Stimulated activated naive CD8-positive, alpha-beta T cell treated with anti-CD3 and anti-CD28 coated beads, Interleukin-15, Interleukin-2, amounts not matched to agents 100 ng/mL and 50 ng/mL, for 24 hours (primary cell): Measurements from ENCODE around the gene SCNN1G.

Source experiments
- H3K27ac Mint-ChIP-seq: one replicate; pipeline ENCODE4 v1.8.0; 2021; ENCODE audit warnings: mild to moderate bottlenecking, mixed read lengths
- H3K27me3 Mint-ChIP-seq: one replicate; pipeline ENCODE4 v1.8.0; 2021; ENCODE audit warnings: mixed read lengths
- H3K36me3 Mint-ChIP-seq: one replicate; pipeline ENCODE4 v1.8.0; 2021; ENCODE audit warnings: low read depth, mixed read lengths
- H3K4me1 Mint-ChIP-seq: one replicate; pipeline ENCODE4 v1.8.0; 2021; ENCODE audit warnings: low read depth, mixed read lengths
- H3K4me3 Mint-ChIP-seq: one replicate; pipeline ENCODE4 v1.8.0; 2021; ENCODE audit warnings: mild to moderate bottlenecking, mixed read lengths
- H3K9me3 Mint-ChIP-seq: one replicate; pipeline ENCODE4 v1.8.0; 2021; ENCODE audit warnings: mixed read lengths

SCNN1G gene

DNA sequence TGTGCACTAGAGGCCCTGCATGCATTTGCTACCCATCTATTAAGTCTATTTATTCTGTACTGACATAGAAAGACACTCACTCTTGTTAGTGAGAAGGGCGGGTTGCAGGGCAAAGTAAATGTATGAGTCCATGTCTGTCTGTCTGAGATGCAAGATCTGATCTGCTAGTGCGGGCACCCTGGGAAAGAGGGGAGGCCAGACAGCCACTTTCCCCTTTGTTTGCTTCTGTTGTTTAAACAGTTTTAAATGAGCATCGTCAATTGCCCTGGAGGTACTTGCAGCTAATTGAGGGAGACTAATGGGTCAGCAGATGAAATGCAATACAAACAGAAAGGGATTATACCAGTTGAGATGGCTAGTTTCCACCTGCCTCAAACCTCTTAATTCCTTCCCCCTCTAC, 24.9 kb downstream of the SCNN1G start:
- Mint-ChIP-seq H3K36me3 (no peaks in the 10 kb centered on the region), H3K9me3 (no peaks in the 10 kb centered on the region)

GRCh38 chr16:23209606-23210005, 27.1 kb downstream of the SCNN1G start:
- Mint-ChIP-seq H3K36me3 (no peaks in the 10 kb centered on the region), H3K9me3 (no peaks in the 10 kb centered on the region), H3K4me1 (no peaks in the 10 kb centered on the region), H3K4me3 (no peak overlapping the region), H3K27me3 (peaks cover 17% of the 10 kb centered on the region), H3K27ac (no peak overlapping the region)

More for the DNA sequence above, 24.9 kb downstream of the SCNN1G start:
- H3K27ac Mint-ChIP-seq = no peak overlapping the region
- no peak overlapping the region for H3K4me3 Mint-ChIP-seq
- peaks cover 20% of the 10 kb centered on the region for H3K27me3 Mint-ChIP-seq
- H3K4me1 Mint-ChIP-seq = no peaks in the 10 kb centered on the region

GRCh38 chr16:23213831-23214230, 31.3 kb downstream of the SCNN1G start:
- H3K27me3 Mint-ChIP-seq = peaks cover 16% of the 10 kb centered on the region
- H3K36me3 Mint-ChIP-seq = no peaks in the 10 kb centered on the region
- H3K27ac Mint-ChIP-seq = no peak overlapping the region
- H3K9me3 Mint-ChIP-seq = no peaks in the 10 kb centered on the region
- no peak overlapping the region for H3K4me3 Mint-ChIP-seq
- no peaks in the 10 kb centered on the region for H3K4me1 Mint-ChIP-seq

GRCh38 chr16:23214796-23215195, 32.3 kb downstream of the SCNN1G start:
- Mint-ChIP-seq H3K27ac (no peak overlapping the region), H3K4me3 (no peak overlapping the region)

DNA sequence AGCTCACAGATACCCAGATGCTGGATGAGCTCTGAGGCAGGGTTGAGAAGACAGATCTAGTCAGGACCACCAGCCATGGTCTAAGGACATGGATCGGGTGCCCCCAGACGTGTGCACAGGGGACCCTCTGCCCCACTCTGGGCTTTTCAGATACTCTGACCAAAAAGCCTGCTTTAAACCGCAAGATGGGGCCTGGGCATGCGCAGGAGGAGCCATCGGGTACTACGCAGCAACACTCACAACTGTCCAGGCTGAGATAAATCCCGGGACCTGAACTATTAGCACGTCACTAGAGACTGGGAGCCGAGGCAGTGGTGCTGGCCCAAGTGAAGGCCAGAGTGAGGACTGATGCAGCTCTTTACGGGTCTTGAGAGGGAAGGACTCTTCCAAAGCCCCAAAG, 32.9 kb downstream of the SCNN1G start:
- Mint-ChIP-seq H3K9me3 (no peaks in the 10 kb centered on the region), H3K27me3 (peaks cover 14% of the 10 kb centered on the region), H3K4me3 (no peak overlapping the region), H3K4me1 (no peaks in the 10 kb centered on the region), H3K27ac (no peak overlapping the region), H3K36me3 (no peaks in the 10 kb centered on the region)

More at GRCh38 chr16:23214796-23215195, 32.3 kb downstream of the SCNN1G start:
- Mint-ChIP-seq H3K4me1 (no peaks in the 10 kb centered on the region), H3K27me3 (peaks cover 10% of the 10 kb centered on the region), H3K36me3 (no peaks in the 10 kb centered on the region), H3K9me3 (no peaks in the 10 kb centered on the region)

DNA sequence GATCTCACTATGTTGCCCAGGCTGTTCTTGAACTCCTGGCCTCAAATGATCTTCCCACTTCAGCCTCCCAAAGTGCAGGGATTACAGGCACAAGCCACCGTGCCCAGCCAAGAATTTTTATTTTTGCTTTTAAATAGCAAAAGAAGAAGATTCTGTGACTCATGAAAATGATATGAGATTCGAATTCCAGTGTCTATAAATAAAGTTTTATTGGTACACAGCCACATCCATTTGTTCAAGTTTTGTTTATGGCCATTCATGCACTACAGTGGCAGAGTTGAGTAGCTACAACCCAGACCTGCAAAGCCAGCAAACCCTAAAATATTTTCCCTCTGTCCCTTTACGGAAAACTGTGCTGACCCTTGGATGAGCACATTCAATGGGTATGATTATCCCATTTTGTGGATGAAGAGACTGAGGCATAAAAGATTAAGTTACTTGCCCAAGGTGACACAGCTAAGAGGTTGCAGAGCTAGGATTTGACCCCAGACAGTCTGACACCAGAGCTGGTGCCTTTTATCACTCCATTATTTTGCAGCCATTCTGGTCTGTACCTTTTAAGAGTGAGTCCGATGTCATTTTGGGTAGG, 34.2 kb downstream of the SCNN1G start:
- no peaks in the 10 kb centered on the region for H3K4me1 Mint-ChIP-seq
- H3K9me3 Mint-ChIP-seq = no peaks in the 10 kb centered on the region
- no peaks in the 10 kb centered on the region for H3K36me3 Mint-ChIP-seq
- peaks cover 14% of the 10 kb centered on the region for H3K27me3 Mint-ChIP-seq
- H3K27ac Mint-ChIP-seq = no peak overlapping the region
- no peak overlapping the region for H3K4me3 Mint-ChIP-seq

DNA sequence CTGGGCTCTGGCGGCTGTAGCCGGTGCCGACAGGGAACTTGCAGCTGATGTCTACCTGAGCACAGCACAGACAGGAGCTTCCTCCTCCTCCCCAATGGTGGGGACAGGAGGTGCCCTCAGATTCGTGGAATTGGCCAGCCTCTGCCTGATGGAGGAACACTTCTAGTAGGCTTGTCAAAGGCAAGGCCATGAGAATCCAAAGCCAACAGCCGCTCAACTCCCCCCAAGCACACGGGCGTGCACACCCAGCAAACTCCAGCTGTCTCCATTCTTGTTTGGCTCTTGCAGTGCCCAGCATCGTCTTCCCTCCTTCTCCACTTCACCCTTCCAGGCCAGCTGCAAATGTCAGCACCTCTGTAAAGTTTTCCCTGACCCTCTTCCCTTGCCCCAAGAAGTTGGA, 35.1 kb downstream of the SCNN1G start:
- Mint-ChIP-seq H3K36me3 (no peaks in the 10 kb centered on the region), H3K9me3 (no peaks in the 10 kb centered on the region), H3K27ac (no peak overlapping the region), H3K4me3 (no peak overlapping the region), H3K4me1 (no peaks in the 10 kb centered on the region), H3K27me3 (peaks cover 14% of the 10 kb centered on the region)

DNA sequence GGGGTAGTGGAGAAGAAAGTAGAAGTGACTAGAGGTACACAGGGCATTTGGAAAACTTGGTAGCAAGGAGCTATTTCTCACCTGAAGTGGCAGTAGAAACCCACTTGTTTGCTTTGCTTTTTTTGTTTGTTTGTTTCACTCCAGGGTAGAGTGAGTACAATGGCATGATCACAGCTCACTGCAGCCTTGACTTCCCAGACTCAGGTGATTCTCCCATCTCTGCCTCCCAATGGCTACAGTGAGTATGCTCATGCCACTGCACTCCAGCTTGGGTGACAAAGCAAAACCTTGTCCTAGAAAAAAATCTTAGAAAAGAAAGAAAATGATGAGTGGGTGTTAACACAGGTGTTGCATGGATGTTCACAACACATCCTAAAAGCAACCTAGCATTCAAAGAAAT, 40.4 kb downstream of the SCNN1G start:
- Mint-ChIP-seq H3K9me3 (no peaks in the 10 kb centered on the region), H3K4me3 (no peak overlapping the region), H3K36me3 (no peaks in the 10 kb centered on the region), H3K27me3 (peaks cover 8% of the 10 kb centered on the region), H3K27ac (no peak overlapping the region), H3K4me1 (no peaks in the 10 kb centered on the region)

- H3K36me3 Mint-ChIP-seq = no peaks in the 10 kb centered on the region
- peaks cover 8% of the 10 kb centered on the region for H3K27me3 Mint-ChIP-seq
- no peak overlapping the region for H3K27ac Mint-ChIP-seq
- no peaks in the 10 kb centered on the region for H3K4me1 Mint-ChIP-seq
- H3K4me3 Mint-ChIP-seq = no peak overlapping the region
- H3K9me3 Mint-ChIP-seq = no peaks in the 10 kb centered on the region
Measured at GRCh38 chr16:23223368-23223767, 40.8 kb downstream of the SCNN1G start.

DNA sequence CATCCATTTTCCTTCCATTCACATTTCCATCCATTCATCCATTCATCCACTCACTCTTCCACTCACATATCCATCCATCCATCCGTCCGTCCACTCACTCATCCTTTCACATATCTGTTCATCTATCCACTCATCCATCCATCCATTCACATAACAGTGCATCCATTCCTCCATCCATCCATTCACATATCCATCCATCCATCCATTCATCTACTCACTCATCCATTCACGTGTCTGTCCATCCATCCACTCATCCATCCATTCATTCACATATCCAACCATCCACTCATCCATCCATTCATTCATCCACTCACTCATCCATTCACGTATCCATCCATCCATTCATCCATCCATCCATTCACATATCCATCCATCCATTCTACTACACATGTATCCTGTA, 42.6 kb downstream of the SCNN1G start:
- Mint-ChIP-seq H3K9me3 (no peaks in the 10 kb centered on the region), H3K4me1 (no peaks in the 10 kb centered on the region), H3K27me3 (peaks cover 7% of the 10 kb centered on the region), H3K36me3 (no peaks in the 10 kb centered on the region), H3K27ac (no peak overlapping the region), H3K4me3 (no peak overlapping the region)

DNA sequence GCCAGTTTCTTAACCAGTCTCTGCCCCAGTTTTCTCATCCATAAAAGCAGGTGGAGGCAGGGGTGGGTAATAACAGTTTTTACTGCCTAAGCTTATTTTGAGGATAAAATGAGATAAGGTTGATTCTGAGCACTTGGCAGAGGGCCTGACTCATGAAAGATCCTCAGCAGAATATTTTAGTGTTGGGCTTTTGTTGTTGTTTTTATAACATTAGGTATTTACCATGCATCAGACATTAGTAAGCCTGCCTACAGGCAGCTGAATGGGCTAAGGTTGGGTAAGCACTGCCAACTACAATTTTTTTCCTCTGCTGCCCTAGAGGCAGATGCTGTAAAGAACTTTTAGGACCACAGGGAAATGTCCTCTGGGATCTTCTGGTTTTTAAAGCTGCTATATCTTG, 43.1 kb downstream of the SCNN1G start:
- H3K4me3 Mint-ChIP-seq = no peak overlapping the region
- no peaks in the 10 kb centered on the region for H3K9me3 Mint-ChIP-seq
- no peak overlapping the region for H3K27ac Mint-ChIP-seq
- no peaks in the 10 kb centered on the region for H3K4me1 Mint-ChIP-seq
- H3K27me3 Mint-ChIP-seq = peaks cover 4% of the 10 kb centered on the region
- no peaks in the 10 kb centered on the region for H3K36me3 Mint-ChIP-seq

- no peaks in the 10 kb centered on the region for H3K36me3 Mint-ChIP-seq
- H3K27ac Mint-ChIP-seq = no peak overlapping the region
- H3K9me3 Mint-ChIP-seq = no peaks in the 10 kb centered on the region
- no peaks in the 10 kb centered on the region for H3K4me1 Mint-ChIP-seq
- H3K27me3 Mint-ChIP-seq = peaks cover 7% of the 10 kb centered on the region
- no peak overlapping the region for H3K4me3 Mint-ChIP-seq
Measured at GRCh38 chr16:23227529-23227928, 45.0 kb downstream of the SCNN1G start.

- H3K36me3 Mint-ChIP-seq = no peaks in the 10 kb centered on the region
- no peak overlapping the region for H3K27ac Mint-ChIP-seq
- no peaks in the 10 kb centered on the region for H3K9me3 Mint-ChIP-seq
Measured at GRCh38 chr16:23229714-23230113, 47.2 kb downstream of the SCNN1G start.

GRCh38 chr16:23232806-23233205, 50.3 kb downstream of the SCNN1G start:
- H3K4me1 Mint-ChIP-seq = no peaks in the 10 kb centered on the region
- H3K27me3 Mint-ChIP-seq = peaks cover 14% of the 10 kb centered on the region
- no peak overlapping the region for H3K27ac Mint-ChIP-seq
- H3K9me3 Mint-ChIP-seq = no peaks in the 10 kb centered on the region
- no peak overlapping the region for H3K4me3 Mint-ChIP-seq
- H3K36me3 Mint-ChIP-seq = no peaks in the 10 kb centered on the region

More at GRCh38 chr16:23229714-23230113, 47.2 kb downstream of the SCNN1G start:
- Mint-ChIP-seq H3K4me3 (no peak overlapping the region), H3K27me3 (peaks cover 10% of the 10 kb centered on the region), H3K4me1 (no peaks in the 10 kb centered on the region)

GRCh38 chr16:23235176-23235575, 52.6 kb downstream of the SCNN1G start:
- no peak overlapping the region for H3K27ac Mint-ChIP-seq
- H3K36me3 Mint-ChIP-seq = no peaks in the 10 kb centered on the region
- no peaks in the 10 kb centered on the region for H3K9me3 Mint-ChIP-seq
- H3K27me3 Mint-ChIP-seq = peaks cover 20% of the 10 kb centered on the region
- H3K4me3 Mint-ChIP-seq = no peak overlapping the region
- H3K4me1 Mint-ChIP-seq = no peaks in the 10 kb centered on the region

DNA sequence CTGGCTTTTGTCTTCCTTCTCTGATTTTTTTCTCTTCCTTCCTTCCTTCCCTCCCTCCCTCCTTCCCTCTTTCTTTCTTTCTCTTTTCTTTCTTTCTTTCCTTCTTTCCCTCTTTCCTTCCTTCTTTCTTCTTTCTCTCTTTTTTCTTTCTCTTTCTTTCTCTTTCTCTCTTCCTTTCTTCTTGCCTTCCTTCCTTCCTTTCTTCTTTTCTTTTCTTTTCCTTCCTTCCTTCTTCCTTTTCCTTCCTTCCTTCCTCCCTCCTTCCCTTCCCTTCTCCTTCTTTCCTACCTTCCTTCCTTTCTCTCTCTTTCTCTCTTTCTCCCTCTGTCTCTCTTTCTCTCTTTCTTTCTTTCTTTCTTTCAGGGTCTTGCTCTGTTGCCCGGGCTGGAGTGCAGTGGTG, 54.4 kb downstream of the SCNN1G start:
- Mint-ChIP-seq H3K36me3 (no peaks in the 10 kb centered on the region), H3K4me1 (no peaks in the 10 kb centered on the region), H3K27me3 (peaks cover 24% of the 10 kb centered on the region), H3K9me3 (no peaks in the 10 kb centered on the region), H3K27ac (no peak overlapping the region), H3K4me3 (no peak overlapping the region)
